ENCODE data around the gene DERA.

GRCh38 chr12:15982471-15982870 is 71.3 kb downstream of the DERA start:
- TF ChIP-seq POLR2AphosphoS5 (IDR thresholded peaks at IDR 0.05; ENCODE audit: low read depth, low read length) = no peak
- no peak for TF ChIP-seq POLR2A (IDR thresholded peaks at IDR 0.05; ENCODE audit: low read depth, low read length)
- no peak for TF ChIP-seq POU2F2 (IDR thresholded peaks at IDR 0.05; ENCODE audit: low read depth, low read length)

Data from GM12891 (cell line).